Tibial nerve (tissue), 4 donors: ENCODE measurements around the gene GPER1. TPM values are rescaled to one million over a fixed set of nuclear protein-coding genes. Genes with fewer than 3 reads are reported as not detected.
"Not testable (repeated sequence)": the region's sequence is repeated elsewhere in the genome, so short reads cannot be mapped to it uniquely, and the experiment has no call there.

ENCODE experiments used
- DNase-seq, 2 donors: peaks; one replicate each; pipeline ENCODE4 v3.0.0-alpha.2; 2019; ENCODE audit warnings: low spot score in 2 of 2
- H3K27ac ChIP-seq, 4 donors: fragments of 200-600 bp; sonication (generic) in 3 of 4; one replicate each; pipeline ENCODE4 v1.5.1; 2017 to 2019; ENCODE audit warnings: mild to moderate bottlenecking in 1 of 4
- H3K27me3 ChIP-seq, 2 donors: fragments of 200-600 bp; sonication (generic) in 1 of 2; one replicate each; pipeline versions ENCODE4 v1.5.1 to v1.6.0; 2017 to 2019
- H3K36me3 ChIP-seq, 3 donors: fragments of 200-600 bp; sonication (generic); one replicate each; pipeline ENCODE4 v1.5.1; 2018 to 2019
- H3K4me1 ChIP-seq, 4 donors: fragments of 200-600 bp; sonication (generic) in 3 of 4; one replicate each; pipeline ENCODE4 v1.5.1; 2017 to 2019
- H3K4me3 ChIP-seq, 4 donors: fragments of 200-600 bp; sonication (generic) in 3 of 4; one replicate each; pipeline ENCODE4 v1.5.1; 2017 to 2019; ENCODE audit warnings: mild to moderate bottlenecking in 1 of 4, moderate library complexity in 1 of 4
- H3K9me3 ChIP-seq, 4 donors: fragments of 200-600 bp; sonication (generic) in 3 of 4; one replicate each; pipeline ENCODE4 v1.5.1; 2017 to 2019
- EP300 ChIP-seq, 2 donors: sonication (generic); formaldehyde crosslinking; IDR thresholded peaks; one replicate each; pipeline ENCODE4 v1.6.1; 2017; ENCODE audit warnings: antibody characterized with exemption in 2 of 2, mild to moderate bottlenecking in 1 of 2
- POLR2A ChIP-seq, 2 donors: fragments of 450-650 bp; IDR thresholded peaks; one replicate each; pipeline ENCODE4 v1.6.1; 2017; ENCODE audit warnings: antibody characterized with exemption in 2 of 2, mild to moderate bottlenecking in 2 of 2, moderate library complexity in 2 of 2
- WGBS, 2 donors: methylation state at CpG; one replicate each; pipeline ENCODE4 v1.1.5; 2018; 5-methylcytosine and 5-hydroxymethylcytosine counted together
- total RNA-seq, 4 donors: library from RNA; depleted of rRNA; stranded (reverse); fragments of >200 nt; gene quantifications; one replicate each; pipeline ENCODE4 v1.1.0, GENCODE V29; 2016
- TF ChIP-seq, protein P1 (sequence below), 5 experiments: fragments of 200-600 bp in 3 of 5; fragments of 450-650 bp in 2 of 5; sonication (generic) in 3 of 5; IDR thresholded peaks; one replicate each; pipeline ENCODE4 v1.5.1; 2016 to 2019; ENCODE audit warnings: antibody characterized with exemption in 5 of 5, mild to moderate bottlenecking in 3 of 5, moderate library complexity in 2 of 5

Gene GPER1
- total RNA-seq = 10 to 100 TPM in 1 of 4 donors, 1 to 10 TPM in 3; 6.1 to 12.4 (median 8.7) TPM

DNA sequence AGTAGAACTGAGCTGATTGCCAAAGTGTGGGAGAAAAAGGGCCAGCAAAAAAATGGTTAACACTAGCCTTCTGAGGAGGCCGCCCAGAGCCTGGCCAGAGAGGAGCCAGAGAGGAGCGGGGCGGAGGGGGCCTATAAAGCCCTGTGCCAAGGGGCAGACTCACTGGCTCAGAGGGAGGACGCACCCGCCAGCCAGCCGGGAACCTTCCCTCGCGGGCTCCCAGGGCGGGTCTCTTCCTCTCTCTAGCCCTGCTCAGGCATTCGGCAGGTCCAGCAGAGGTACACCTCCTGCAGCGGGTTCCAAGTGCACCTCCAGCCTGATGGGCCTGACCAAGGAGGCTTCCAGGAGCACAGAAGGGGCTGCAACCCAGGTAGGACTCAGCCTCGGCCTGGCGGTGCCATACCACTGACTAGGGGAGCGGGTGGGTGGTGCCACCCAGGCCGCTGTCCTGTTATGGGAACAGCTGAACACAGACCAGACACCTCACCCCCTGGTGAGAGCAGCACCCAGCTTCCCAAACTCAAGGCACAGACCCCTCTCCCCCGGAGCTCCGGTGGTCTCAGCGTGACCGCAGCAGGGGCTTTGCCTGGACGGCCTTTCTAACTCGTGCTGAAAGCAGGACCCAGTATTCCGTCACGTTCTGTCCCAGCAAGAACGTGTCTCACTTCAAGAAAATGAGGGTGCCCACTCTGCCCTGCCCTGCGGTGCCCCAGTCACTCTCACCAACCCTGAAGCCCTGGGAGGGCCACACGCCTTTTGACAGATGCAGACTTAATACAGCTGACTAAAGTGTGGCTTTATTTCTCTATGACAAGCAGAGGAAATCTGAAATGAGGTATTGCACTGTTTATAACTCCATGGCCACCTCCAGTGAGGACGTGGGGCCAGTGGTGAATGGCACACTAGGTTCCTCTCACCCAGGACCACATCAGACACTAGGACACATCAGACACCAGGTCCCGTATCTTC lies at the start of gene GPER1:
TSS of gene GPER1 (plus strand) at position 162 of the 969 bp plus-strand sequence. CDS start 3,616 bp downstream, outside the sequence.
- Histone ChIP-seq H3K27ac (peak within 1 kb of the TSS; percentile 53 to 87 (median 73)), H3K4me3 (peak within 1 kb of the TSS; percentile 26 to 54 (median 46)), H3K36me3 (peaks cover 0 to 24% (median 0%) of the 10 kb centered on the region in 3 donors), H3K9me3 (no peaks in the 10 kb centered on the region), H3K27me3 (no peaks in the 10 kb centered on the region), H3K4me1 (peaks cover 0 to 62% (median 12%) of the 10 kb centered on the region in 4 donors)
- TF ChIP-seq EP300 (IDR thresholded peaks at IDR 0.05) = peak in 1 of 2 donors; percentile 68
- TF ChIP-seq, protein P1, sequence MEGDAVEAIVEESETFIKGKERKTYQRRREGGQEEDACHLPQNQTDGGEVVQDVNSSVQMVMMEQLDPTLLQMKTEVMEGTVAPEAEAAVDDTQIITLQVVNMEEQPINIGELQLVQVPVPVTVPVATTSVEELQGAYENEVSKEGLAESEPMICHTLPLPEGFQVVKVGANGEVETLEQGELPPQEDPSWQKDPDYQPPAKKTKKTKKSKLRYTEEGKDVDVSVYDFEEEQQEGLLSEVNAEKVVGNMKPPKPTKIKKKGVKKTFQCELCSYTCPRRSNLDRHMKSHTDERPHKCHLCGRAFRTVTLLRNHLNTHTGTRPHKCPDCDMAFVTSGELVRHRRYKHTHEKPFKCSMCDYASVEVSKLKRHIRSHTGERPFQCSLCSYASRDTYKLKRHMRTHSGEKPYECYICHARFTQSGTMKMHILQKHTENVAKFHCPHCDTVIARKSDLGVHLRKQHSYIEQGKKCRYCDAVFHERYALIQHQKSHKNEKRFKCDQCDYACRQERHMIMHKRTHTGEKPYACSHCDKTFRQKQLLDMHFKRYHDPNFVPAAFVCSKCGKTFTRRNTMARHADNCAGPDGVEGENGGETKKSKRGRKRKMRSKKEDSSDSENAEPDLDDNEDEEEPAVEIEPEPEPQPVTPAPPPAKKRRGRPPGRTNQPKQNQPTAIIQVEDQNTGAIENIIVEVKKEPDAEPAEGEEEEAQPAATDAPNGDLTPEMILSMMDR (IDR thresholded peaks at IDR 0.05) = no peak
- peak in 1 of 2 donors; percentile 64 for TF ChIP-seq POLR2A (IDR thresholded peaks at IDR 0.05)
- DNase-seq = peak; percentile 23 to 32
- 15 to 19% methylated on average over 28 of the region's 28 CpGs for WGBS, 2 donors

DNA sequence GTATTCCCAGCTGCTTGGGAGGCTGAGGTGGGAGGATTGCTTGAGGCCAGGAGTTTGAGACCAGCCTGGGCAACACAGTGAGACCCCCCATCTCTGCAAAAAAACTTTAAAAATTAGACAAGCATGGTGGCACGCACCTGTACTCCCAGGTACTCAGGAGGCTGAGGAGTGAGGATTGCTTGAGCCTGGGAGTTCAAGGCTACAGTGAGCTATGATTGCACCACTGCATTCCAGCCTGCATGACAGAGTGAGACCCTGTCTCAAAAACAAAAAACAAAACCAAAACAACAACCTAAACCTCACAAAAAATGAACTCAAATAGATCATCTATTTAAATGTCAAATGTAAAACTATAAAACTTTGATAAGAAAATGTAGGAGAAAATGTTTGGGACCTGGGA lies 47.7 kb upstream of the GPER1 start:
- peak overlapping the region in 1 of 4 donors; percentile 96 for H3K27ac ChIP-seq
- WGBS, 2 donors = 96 to 100% methylated on average over 1 of the region's 1 CpG

DNA sequence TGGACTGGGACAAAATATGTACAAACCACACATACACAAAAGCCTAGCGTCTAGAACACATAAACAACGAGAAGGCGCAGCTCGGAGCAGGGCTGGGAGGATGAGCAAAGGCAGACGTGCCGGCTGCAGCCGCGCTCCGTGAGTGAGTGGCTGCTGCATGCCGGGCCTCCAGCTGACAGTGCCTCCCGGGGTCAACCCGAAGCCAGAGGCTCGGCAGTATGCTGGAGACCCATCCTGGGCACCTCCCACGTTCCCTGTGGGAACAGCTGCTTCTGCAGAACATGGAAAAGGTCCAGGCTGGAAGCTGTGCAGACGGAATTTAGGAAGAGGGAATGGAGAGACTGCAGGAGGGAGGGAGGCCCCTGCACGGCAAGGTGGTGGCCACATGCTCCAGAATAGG lies 47.1 kb upstream of the GPER1 start:
- Histone ChIP-seq H3K36me3 (peaks cover 0 to 3% (median 0%) of the 10 kb centered on the region in 3 donors), H3K4me3 (no peak overlapping the region), H3K27ac (peak overlapping the region in 3 of 4 donors; percentile 16 to 96 (median 46)), H3K27me3 (no peaks in the 10 kb centered on the region), H3K4me1 (peaks cover 0 to 49% (median 25%) of the 10 kb centered on the region in 4 donors), H3K9me3 (no peaks in the 10 kb centered on the region)
- DNase-seq = no peak
- no peak for TF ChIP-seq EP300 (IDR thresholded peaks at IDR 0.05)
- no peak for TF ChIP-seq POLR2A (IDR thresholded peaks at IDR 0.05)
- TF ChIP-seq, protein P1 (IDR thresholded peaks at IDR 0.05) = no peak
- 27 to 37% methylated on average over 16 of the region's 16 CpGs for WGBS, 2 donors

More for the DNA sequence above, 47.7 kb upstream of the GPER1 start:
- H3K9me3 ChIP-seq, DNase-seq, H3K27me3 ChIP-seq, H3K4me3 ChIP-seq, H3K36me3 ChIP-seq: not testable (repeated sequence)
- H3K4me1 ChIP-seq = peaks cover 0 to 43% (median 22%) of the 10 kb centered on the region in 4 donors

DNA sequence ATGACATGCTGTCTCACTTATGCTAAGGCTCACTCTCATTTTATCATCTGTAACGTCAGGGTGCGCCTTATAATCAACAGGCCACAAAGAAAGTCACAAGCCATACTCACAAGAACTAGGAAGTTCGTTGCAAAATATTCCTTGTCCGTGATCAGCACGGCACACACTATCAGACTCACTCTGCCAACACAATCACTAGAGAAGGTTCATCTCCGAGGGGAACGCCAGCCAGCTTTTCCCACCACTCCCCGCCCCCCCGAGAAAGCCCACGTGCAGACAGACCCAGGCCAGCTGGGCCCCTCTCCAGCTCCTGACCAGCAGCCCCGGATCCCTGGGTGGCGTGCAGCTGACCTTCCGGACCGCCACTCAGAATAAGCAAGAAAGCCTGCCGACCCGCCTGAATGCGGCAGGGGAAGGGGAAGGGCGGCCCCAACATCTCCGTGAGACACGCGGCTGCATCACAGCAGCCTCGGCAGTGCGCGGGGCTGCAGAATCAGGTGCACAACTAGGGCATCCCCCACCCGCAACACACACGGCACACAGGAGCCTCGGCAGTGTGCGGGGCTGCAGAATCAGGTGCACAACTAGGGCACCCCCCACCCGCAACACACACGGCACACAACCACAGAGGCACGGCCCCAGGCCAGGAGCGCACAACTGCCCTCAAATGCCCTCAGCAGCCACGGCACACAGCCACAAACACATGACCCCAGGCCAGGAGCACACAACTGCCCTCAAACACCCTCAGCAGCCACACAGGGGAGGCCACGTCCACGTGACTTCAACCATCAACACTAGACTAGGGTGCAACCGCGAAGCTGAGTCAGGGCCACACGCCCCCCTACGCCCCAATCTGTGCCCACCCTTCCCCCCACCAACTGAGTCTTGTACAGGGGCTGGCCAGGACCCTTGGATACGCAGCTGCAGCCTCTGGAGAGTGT lies 46.1 kb upstream of the GPER1 start:
- TF ChIP-seq EP300 (IDR thresholded peaks at IDR 0.05) (no peak), POLR2A (IDR thresholded peaks at IDR 0.05) (no peak)
- TF ChIP-seq, protein P1 (IDR thresholded peaks at IDR 0.05) = no peak
- Histone ChIP-seq H3K4me1 (peaks cover 0 to 59% (median 28%) of the 10 kb centered on the region in 4 donors), H3K27me3 (no peaks in the 10 kb centered on the region), H3K4me3 (no peak overlapping the region), H3K9me3 (no peaks in the 10 kb centered on the region), H3K36me3 (no peaks in the 10 kb centered on the region), H3K27ac (peak overlapping the region in 1 of 4 donors; percentile 96)
- 79% methylated on average over 35 to 40 of the region's 40 CpGs for WGBS, 2 donors
- DNase-seq = no peak

DNA sequence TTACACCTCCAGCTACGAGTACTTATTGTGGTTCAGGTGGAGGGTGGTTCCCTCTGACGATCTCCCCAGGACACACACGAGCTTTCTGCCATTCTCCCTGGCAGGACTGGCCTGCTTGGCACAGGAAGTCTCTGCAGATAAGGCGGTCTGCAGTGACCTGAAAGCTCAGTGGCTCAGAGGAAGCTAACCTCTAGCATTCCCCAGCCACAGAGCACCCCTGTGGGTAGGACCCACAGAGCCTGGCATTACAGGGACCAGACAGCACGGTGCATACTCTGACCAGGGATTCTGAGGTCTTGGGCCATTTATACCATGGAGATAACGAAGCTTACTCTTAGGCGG lies 45.5 kb upstream of the GPER1 start:
- H3K9me3 ChIP-seq = no peaks in the 10 kb centered on the region

More for the DNA sequence above, 45.5 kb upstream of the GPER1 start:
- no peaks in the 10 kb centered on the region for H3K36me3 ChIP-seq
- DNase-seq = no peak
- H3K4me1 ChIP-seq = peaks cover 0 to 65% (median 28%) of the 10 kb centered on the region in 4 donors
- TF ChIP-seq POLR2A (IDR thresholded peaks at IDR 0.05) (no peak), EP300 (IDR thresholded peaks at IDR 0.05) (no peak)
- TF ChIP-seq, protein P1 (IDR thresholded peaks at IDR 0.05) = no peak
- 86 to 91% methylated on average over 7 of the region's 7 CpGs for WGBS, 2 donors
- no peaks in the 10 kb centered on the region for H3K27me3 ChIP-seq
- H3K27ac ChIP-seq = peak overlapping the region in 2 of 4 donors; percentile 70 to 96
- no peak overlapping the region for H3K4me3 ChIP-seq
